CD4-positive, alpha-beta T cell treated with Interleukin-17A for 4 hours (primary cell): ENCODE measurements around the gene GMNN.
A peak's percentile ranks its signal among the peaks of the same experiment; 100 is the strongest.
"Not testable (repeated sequence)": the region's sequence is repeated elsewhere in the genome, so short reads cannot be mapped to it uniquely, and the experiment has no call there.

ENCODE experiments used
- DNase-seq: peaks from one replicate; pipeline ENCODE4 v3.0.0-alpha.2; 2020; ENCODE audit warnings: mixed read lengths

GMNN gene

DNA sequence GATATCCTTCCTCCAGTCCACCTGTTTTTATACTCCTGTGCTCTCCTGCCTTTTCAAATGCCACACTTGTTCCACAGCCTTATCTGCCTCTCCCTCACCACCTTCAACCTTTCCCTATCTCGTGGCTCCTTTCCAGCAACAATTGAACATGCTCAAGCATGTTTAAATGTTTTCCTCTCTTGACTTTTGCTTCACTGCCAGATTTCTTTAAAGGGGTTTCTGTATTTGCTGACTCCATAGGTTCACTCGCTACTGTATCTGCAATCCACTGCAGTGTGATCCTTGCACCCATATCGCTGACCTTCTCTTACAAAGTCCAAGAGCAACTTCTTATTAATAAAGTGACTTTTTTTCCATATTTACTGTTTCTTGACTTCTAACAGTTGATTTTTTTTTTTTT is 11.2 kb upstream of the GMNN start:
- no peak for DNase-seq

DNA sequence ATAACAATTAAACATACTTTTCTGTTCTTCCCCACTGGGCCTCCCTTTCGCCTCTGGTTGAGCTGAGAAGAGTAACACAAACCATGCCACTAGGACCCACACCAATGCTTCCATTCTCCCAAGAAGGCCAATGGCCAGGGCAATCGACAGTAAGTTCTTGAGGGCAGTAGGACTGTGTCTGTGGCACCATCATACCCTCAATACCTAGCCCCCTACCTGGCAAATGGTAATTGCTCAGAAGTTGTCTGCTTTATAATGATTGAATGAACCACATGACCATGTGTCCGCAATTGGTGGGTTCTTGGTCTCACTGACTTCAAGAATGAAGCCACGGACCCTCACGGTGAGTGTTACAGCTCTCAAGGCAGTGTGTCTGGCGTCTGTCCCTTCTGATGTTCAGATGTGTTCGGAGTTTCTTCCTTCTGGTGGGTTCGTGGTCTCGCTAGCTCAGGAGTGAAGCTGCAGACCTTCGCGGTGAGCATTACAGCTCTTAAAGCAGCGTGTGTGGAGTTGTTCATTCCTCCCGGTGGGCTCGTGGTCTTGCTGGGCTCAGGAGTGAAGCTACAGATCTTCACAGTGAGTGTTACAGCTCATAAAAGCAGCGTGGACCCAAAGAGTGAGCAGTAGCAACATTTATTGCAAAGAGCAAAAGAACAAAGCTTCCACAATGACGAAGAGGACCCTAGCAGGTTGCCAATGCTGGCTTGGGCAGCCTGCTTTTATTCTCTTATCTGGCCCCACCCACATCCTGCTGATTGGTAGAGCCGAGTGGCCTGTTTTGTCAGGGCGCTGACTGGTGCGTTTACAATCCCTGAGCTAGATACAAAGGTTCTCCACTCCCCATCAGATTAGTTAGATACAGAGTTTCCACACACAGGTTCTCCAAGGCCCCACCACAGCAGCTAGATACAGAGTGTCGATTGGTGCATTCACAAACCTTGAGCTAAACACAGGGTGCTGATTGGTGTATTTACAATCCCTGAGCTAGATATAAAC is 9.6 kb upstream of the GMNN start:
- DNase-seq: not testable (repeated sequence)

DNA sequence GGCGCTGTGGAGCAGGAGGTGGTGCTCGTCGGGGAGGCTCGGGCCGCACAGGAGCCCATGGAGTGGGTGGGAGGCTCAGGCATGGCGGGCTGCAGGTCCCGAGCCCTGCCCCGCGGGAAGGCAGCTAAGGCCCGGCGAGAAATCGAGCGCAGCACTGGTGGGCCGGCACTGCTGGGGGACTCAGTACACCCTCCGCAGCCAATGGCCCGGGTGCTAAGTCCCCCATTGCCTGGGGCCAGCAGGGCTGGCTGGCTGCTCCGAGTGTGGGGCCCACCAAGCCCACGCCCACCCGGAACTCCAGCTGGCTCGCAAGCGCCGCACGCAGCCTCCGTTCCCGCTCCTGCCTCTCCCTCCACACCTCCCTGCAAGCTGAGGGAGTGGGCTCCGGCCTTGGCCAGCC is 8.8 kb upstream of the GMNN start:
- not testable (repeated sequence) for DNase-seq

DNA sequence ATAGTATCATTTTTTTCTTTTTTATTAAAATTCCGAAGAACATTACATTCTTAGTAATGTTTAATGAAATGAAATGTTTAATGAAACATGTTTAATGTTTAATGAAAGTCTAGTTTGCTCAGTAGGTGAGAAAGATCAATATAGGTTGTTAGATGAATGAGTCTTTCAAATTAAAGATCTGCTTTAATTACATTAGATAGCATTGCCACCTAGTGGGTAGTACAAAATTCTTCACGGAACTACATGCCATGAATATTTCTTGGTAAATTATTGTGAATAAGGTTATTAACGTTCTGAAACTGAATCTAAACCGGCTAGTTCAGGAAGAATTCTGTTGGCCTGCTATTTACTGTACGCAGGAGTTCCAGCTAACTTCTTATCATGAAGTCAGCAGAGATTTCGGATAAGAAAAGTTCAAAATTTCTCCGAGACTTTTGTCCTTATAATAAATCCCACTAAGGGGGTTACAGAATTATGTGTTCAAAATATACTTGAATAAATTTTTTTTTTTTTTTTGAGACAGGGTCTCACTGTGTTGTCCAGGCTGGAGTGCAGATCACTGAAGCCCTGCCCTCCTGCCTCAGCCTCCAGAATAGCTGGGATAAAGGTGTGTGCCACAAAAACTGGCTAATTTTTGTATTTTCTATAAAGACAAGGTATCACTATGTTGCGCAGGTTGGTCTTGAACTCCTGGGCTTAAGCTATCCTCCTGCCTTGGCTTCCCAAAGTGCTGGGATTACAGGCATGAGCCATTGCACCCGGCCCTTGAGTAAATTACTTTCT is 7.9 kb upstream of the GMNN start:
- no peak for DNase-seq

DNA sequence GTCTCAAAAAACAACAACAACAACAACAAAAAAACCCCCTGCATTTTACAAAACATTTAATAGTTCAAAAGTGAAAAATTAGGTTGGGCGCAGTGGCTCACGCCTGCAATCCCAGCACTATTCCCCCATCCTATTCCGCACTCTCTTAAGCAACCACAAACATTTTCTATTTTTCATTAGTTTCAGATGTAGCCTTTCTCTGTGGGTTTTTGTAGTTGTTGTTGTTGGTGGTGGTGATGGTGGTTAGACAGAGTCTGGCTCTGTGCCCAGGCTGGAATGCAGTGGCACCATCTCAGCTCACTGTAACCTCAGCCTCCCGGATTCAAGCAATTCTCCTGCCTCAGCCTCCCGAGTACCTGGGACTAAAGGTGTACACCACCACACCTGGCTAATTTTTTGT is 6.4 kb upstream of the GMNN start:
- no peak for DNase-seq

DNA sequence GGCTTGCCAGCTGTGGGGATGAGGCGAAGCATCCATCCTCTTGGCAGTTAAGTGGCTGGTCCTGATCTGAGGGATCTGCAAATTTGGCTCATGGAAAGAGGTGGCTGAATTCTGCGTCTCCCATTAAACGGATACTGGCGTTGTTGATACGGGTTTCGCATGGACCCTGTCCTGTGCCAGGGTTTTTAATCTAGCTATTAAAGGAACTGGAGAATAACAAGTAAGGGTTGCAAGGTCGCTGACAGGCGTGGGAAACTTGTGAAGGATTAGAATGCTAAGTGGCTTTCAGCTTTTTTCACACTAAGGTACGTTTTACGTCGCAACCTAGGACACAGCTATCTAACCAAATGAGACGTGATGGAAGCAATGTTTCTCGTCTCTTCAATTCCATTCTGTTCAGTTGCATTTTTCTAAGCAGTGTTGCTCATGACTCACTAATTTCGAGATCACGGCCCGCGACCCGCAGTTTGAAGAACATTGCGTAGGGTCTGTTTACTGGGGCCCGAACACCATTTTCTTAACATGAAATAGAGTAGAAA is 852 bp downstream of the GMNN start:
- peak; percentile 41 for DNase-seq

DNA sequence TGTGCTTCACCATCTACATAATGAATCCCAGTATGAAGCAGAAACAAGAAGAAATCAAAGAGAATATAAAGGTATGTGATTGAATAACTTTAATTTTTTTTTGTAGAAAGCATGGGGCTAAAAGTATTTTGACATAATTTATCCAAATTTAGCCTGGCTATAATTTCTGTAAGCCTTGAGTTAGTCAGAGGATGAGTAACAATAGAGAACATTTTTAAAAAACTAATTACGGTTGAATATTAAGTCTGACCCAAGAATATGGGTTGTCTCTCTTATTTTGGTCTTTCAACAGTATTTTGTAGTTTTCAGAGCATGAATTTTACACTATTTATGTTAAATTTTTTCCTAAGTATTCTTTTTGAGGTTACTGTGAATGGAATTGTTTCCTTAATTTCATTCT is 2.5 kb downstream of the GMNN start:
- DNase-seq: no peak

DNA sequence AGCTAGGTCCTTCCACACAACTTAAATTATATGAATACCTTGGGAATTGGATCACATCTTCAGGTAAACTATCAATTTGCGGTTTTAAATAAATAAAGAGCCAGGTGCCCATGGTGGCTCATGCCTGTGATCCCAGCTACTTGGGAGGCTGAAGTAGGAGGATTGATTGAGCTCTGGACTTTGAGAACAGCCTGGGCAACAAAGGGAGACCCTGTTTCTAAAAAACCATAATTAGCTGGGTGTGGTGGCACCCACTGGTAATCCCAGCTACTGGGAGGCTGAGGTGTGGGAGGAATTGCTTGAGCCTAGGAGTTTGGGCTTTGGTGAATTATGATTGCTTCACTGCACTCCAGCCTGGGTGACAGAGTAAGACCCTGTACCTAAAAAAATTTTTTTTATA is 3.4 kb downstream of the GMNN start:
- DNase-seq: no peak

DNA sequence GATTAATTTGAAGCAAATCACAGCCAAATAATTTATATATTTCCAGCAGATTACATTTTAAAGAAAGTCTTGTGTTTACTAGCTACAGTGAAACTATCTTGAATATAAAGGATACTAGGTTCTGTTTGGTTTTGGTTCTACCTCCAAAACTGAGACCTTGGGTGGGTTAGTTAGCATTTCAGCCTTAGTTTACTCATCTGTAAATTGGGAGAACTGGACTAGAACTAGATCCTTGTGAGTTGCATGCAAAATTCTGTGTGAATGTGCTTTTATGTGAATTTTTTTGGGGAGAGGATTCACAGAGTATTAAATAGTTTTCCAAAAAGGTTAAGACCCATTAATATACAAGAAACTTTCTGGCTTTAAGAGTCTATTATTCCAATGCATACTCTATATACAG is 4.1 kb downstream of the GMNN start:
- no peak for DNase-seq

DNA sequence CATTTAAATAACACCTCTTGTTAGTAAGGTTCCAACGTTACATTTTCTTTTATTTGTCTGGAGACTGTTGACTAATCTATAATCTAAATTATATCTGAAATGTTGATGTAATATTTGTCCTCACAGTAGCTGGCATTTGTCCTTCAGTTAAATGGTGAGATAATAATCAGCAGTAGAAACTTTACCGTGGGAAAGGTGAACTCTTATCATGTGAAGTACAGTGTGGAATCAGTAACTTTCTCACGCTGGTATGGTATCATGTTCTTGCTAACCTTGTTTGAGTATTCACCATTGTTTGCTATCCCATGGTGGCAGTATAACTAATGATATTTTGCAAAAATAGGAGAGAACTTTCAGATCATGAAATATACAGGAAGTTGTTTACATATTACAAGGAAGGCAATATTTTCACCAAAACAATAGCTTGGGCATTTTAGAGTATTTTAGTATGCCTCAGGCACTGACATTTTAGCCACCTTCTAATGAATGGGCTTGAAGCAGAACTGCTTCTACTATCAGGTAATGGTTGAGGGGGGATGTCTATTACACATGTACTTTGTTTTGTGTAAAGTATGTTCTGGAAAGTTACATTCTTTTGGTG is 4.8 kb downstream of the GMNN start:
- no peak for DNase-seq

DNA sequence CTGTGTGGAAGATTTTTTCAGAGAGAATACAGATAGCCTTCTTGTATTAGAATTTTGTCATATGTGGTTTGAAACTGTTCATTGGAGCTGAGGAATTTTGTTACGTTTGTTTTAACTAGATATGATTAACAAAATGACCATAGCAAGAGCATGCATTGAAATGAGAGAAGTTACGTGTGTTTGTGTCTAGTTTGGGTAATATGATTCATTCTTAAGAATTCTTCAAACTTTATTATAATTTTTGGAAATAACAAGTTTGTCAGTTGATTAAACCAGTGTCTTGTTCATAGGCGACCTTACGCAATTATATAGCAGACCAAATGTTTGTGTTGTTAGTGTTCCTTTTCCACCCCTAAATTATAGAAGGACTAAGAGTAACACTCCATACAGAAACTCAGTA is 5.5 kb downstream of the GMNN start:
- no peak for DNase-seq

DNA sequence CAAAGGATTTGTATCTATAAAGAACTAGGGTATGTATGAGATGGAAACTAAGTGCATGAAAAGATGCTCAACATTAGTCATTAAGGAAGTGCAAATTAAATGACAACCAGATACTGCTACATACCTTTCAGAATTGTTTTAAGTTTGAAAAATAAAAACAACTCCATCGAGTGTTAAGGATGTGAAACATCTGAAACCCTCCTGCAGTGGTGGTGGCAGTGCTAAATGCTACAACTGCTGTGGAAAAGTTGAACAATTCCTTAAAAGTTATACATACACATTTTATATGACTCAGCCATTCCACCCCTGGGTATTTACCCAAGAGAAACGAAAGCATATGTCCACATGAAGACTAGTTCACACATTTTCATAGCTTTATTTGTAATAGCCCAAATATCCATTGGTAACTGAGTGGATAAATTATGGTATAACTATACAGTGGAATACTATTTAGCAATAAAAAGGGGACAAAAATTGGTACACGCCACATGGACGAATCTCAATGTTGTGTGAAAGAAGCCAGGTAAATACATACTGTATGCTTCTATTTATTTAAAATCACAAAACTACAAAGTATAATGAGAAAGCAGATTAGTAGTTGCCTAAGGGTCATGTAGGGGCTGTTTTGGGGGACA is 13.4 kb downstream of the GMNN start:
- no peak for DNase-seq

DNA sequence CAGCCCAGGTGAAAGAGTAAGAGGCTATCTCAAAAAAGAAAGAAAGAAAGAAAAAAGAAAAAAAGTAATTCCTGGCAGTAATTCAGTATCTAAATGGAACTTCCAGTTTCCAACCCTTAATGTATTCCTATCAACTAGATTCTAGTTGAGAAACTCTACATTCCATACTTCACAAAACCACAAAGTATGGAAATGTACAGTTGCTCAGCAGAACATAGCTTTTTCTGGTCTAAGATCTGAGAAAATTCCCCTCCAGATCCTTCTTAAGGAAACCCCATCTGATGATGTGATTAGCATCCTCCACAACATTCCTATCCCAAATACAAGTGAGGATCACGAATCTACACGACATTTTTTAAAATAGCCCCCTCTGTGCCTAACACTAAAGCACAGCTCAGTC is 20.4 kb downstream of the GMNN start:
- DNase-seq: no peak

DNA sequence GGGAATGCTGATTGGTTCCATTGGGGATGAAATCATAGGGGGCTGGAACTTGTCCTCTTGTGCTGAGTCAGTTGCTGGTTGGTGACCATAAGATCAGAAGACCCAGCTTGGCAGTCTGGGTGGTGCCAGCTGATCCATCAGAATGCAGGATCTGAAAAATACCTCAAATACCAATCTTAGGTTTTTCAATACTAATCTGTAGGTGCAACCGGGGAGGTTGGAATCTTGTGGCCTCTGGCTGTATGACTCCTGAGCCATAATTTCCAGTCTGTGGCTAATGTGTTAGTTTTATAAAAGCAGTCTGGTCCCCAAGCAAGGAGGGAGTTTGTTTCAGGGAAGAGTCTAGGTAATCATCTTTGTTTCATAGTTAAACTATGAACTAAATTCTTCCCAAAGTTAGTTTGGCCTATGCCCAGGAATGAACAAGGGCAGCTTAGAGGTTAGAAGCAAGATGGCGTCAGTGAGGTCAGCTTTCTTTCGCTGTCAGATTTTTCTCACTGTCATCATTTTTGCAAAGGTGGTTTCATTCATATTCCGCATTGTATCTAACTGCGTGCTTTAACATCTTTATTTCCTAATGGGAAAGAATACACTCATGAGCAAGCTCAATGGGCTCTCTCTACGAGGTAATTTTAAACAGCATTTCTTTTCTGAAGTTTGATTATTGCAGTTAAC is 22.0 kb downstream of the GMNN start:
- DNase-seq: no peak

DNA sequence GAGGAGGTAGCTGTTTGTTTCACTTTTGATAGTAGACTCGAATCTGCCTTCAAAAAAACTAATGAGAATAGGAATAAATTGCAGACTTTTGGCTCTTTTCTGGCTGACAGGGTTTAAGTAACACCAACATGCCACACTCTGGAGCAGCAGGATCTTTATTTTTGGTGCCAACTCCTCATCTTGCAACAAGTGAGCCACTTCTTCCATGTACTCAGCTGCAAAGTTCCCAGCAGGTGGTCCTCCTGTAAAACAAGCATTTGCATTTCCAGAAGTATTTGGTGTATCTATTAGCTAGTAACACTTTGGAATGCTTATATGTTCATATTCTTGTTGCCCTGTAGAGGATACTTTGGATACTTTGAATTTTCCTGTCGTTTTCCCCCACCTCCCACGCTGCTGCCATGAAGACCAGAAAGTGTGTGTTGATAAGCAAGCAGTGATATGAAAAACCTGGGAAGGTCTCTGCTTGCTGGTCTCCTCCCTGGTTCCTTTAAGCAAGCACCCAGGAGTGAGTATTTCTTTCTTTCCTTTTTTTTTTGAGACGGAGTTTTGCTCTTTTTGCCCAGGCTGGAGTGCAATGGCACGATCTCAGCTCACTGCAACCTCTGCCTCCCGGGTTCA is 23.0 kb downstream of the GMNN start:
- no peak for DNase-seq

DNA sequence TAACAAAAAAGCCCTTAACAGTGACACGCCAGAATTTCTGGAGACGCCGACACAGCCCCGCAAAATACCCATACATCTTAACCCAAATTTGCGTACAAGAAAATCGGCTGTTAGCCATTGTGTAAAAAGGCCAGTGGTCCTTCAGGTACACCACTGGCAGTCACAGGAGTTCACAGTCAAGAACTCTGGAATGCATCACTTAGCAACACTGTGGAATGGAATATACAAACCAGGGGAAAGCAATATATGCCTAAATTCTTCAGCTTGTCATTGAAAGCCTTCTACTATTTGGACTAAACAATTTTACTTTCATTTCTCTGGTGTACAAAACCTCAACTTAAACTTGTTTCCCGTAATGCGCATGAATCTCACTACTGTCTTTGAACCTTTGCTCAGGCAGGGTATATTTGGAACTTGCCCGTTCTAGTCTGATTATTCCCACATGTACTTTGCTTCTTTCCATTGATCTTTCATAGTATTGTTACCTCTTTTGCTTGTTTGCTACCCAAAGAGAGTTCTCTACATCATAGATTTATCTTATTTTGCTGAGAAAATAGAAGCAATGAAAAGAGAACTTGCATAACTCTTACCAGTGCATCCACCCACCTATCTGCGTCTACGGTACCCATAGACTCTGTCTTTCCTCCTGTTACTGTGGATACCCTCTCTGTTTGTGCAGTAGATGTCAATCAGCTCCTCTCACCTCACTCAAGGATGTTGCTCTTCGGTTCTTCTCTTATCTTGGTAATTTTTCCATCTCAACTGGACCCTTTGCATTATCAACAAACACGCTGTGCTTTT is 24.2 kb downstream of the GMNN start, which contains the start of gene ARMH2:
ARMH2 (minus strand) TSS at position 178 of the 801 bp plus-strand sequence; CDS start at position 118, 60 bp downstream.
- DNase-seq: no peak

DNA sequence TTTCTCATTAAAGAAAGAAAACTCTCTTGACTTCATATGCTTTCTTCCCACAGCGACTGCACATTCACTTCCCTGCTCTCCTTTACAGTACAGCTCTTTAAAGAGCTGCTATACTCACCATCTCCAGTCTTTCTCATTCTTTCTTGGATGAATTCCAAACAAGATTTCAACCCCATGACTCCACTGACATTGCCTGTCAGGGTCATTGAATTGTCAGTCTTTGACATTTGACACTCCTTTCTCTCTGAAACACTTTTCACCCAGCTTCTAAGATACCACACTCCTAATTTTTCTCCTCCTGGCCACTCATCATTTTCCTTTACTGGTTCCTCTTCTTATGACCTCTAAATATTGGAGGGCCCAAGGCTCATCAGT is 24.8 kb downstream of the GMNN start:
- DNase-seq: no peak

DNA sequence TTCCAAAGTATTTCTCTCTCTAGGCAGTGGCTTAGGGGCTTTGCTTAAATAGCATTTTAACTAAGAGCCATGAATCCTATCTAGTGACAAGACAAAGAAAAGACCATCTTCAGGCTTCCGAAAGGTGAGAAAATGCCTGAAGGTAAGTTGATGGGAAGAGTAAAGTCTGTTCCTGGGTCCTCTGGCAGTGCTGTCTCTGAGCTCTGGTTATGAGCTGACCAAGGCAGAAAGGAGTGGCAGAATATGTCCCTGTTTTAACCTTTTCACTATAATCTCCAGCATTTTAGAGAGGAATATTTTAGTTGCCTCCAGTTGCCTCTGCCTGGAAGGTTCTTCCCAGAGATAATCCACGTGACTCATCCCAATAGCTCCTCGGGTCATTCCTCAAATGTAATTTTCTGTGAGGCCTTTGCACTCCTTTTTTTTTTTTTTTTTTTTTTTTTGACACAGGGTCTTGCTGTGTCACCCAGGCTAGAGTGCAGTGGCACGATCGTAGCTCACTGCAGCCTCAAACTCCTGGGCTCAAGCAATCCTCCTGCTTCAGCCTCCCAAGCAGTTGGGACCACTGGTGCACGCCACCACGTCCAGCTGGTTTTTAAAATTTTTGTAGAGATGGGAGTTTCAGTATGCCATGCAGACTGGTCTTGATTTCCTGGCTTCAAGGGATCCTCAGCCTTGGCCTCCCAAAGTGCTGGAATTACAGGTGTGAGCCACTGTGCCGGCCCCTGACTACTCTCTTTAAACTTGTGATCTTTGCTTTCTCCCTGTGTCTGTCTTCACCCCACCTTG is 27.7 kb downstream of the GMNN start:
- DNase-seq: no peak

DNA sequence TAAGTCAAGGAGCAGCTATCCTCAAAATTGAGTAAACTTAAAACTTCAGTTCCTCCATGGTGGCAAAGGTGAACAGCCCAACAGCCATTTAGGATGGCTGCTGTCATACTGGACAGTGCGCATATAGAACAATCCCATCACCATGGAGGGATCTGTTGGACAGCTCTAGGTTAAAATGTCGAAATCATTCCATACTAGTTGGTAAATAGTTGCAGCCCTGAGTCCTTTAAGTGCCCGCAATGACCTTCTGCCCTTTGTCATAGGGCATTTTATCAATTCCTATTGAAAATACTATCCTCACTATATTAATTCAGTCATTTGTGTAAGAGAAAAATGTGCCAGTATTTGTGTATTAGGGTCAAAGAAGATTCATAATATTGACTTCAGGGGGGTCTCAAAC is 32.8 kb downstream of the GMNN start:
- DNase-seq: no peak

DNA sequence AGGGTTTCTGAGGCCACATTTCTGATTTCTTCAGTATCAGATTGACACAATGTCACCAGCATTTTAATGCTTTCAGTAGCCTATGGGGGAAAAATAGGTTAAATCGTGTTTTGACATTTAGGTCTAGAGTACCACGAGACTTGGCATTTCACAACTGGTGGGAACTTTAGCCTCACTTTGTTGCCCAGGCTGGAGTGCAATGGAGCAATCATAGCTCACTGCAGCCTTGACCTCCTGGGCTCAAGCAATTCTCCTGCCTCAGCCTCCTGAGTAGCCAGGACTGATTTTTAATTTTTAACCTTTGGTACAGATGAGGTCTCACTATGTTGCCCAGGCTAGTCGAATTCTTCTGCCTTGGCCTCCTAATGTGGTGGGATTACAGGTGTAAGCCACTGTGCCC is 35.0 kb downstream of the GMNN start:
- no peak for DNase-seq
